ENCODE results near the gene PTDSS2. TPM values are rescaled to one million over a fixed set of nuclear protein-coding genes. Genes with fewer than 3 reads are reported as not detected.

Gene PTDSS2
- total RNA-seq, 2 donors from 2014 or later = 55.2 to 56.1 TPM

- Histone ChIP-seq H3K27ac (ENCODE audit: low read depth, low read length) (no peak overlapping the region), H3K9me3 (ENCODE audit: control insufficient read depth, low read length) (no peaks in the 10 kb centered on the region), H3K4me1 (ENCODE audit: control insufficient read depth, insufficient read depth, low read length) (peaks cover 4% of the 10 kb centered on the region), H3K27me3 (ENCODE audit: control insufficient read depth, insufficient read depth, low read length, poor library complexity, severe bottlenecking) (no peaks in the 10 kb centered on the region), H3K36me3 (ENCODE audit: control insufficient read depth, insufficient read depth, low read length) (peaks cover 31% of the 10 kb centered on the region), H3K9ac (ENCODE audit: extremely low read depth, low read length, poor library complexity, severe bottlenecking) (no peak overlapping the region), H3K4me3 (ENCODE audit: low read length) (no peak overlapping the region)
- H3K36me3 Mint-ChIP-seq (ENCODE audit: low read depth) = peaks cover 36% of the 10 kb centered on the region
- no peak overlapping the region for H3K27ac Mint-ChIP-seq
- H3K4me1 Mint-ChIP-seq = peaks cover 9% of the 10 kb centered on the region
- no peak for DNase-seq
- H3K4me3 Mint-ChIP-seq = no peak overlapping the region
- WGBS, 2 experiments (ENCODE audit: insufficient coverage in 1 of 2, insufficient read length in 1 of 2) = 93 to 94% methylated on average over 11 to 13 of the region's 13 CpGs
- no peaks in the 10 kb centered on the region for H3K9me3 Mint-ChIP-seq
- no peak for TF ChIP-seq CTCF (conservative IDR thresholded peaks at IDR 0.05)
- no peaks in the 10 kb centered on the region for H3K27me3 Mint-ChIP-seq (ENCODE audit: insufficient read depth)
These were observed 3.5 kb downstream of the PTDSS2 start for GRCh38 chr11:453564-453963.

GRCh38 chr11:454043-454442, 4.0 kb downstream of the PTDSS2 start:
- no peaks in the 10 kb centered on the region for H3K27me3 ChIP-seq (ENCODE audit: control insufficient read depth, insufficient read depth, low read length, poor library complexity, severe bottlenecking)
- no peak overlapping the region for H3K9ac ChIP-seq (ENCODE audit: extremely low read depth, low read length, poor library complexity, severe bottlenecking)
- WGBS, 2 experiments (ENCODE audit: insufficient coverage in 1 of 2, insufficient read length in 1 of 2) = 95 to 97% methylated on average over 7 to 9 of the region's 9 CpGs
- Mint-ChIP-seq H3K27ac (no peak overlapping the region), H3K36me3 (ENCODE audit: low read depth) (peaks cover 36% of the 10 kb centered on the region), H3K9me3 (no peaks in the 10 kb centered on the region), H3K4me3 (no peak overlapping the region), H3K27me3 (ENCODE audit: insufficient read depth) (no peaks in the 10 kb centered on the region), H3K4me1 (peaks cover 7% of the 10 kb centered on the region)
- DNase-seq = no peak
- no peak overlapping the region for H3K27ac ChIP-seq (ENCODE audit: low read depth, low read length)
- H3K4me1 ChIP-seq (ENCODE audit: control insufficient read depth, insufficient read depth, low read length) = peaks cover 4% of the 10 kb centered on the region
- peaks cover 35% of the 10 kb centered on the region for H3K36me3 ChIP-seq (ENCODE audit: control insufficient read depth, insufficient read depth, low read length)
- no peak for TF ChIP-seq CTCF (conservative IDR thresholded peaks at IDR 0.05)
- no peak overlapping the region for H3K4me3 ChIP-seq (ENCODE audit: low read length)
- H3K9me3 ChIP-seq (ENCODE audit: control insufficient read depth, low read length) = no peaks in the 10 kb centered on the region

- H3K9ac ChIP-seq (ENCODE audit: extremely low read depth, low read length, poor library complexity, severe bottlenecking) = no peak overlapping the region
- no peaks in the 10 kb centered on the region for H3K27me3 ChIP-seq (ENCODE audit: control insufficient read depth, insufficient read depth, low read length, poor library complexity, severe bottlenecking)
- H3K36me3 ChIP-seq (ENCODE audit: control insufficient read depth, insufficient read depth, low read length) = peaks cover 44% of the 10 kb centered on the region
- 79 to 81% methylated on average over 12 to 14 of the region's 14 CpGs for WGBS, 2 experiments (ENCODE audit: insufficient coverage in 1 of 2, insufficient read length in 1 of 2)
- peaks cover 4% of the 10 kb centered on the region for H3K4me1 ChIP-seq (ENCODE audit: control insufficient read depth, insufficient read depth, low read length)
- DNase-seq = no peak
- H3K27ac ChIP-seq (ENCODE audit: low read depth, low read length) = no peak overlapping the region
- Mint-ChIP-seq H3K36me3 (ENCODE audit: low read depth) (peaks cover 36% of the 10 kb centered on the region), H3K4me3 (no peak overlapping the region), H3K9me3 (no peaks in the 10 kb centered on the region), H3K4me1 (peaks cover 7% of the 10 kb centered on the region), H3K27ac (peak overlapping the region; percentile 44), H3K27me3 (ENCODE audit: insufficient read depth) (no peaks in the 10 kb centered on the region)
- H3K4me3 ChIP-seq (ENCODE audit: low read length) = no peak overlapping the region
- no peaks in the 10 kb centered on the region for H3K9me3 ChIP-seq (ENCODE audit: control insufficient read depth, low read length)
- no peak for TF ChIP-seq CTCF (conservative IDR thresholded peaks at IDR 0.05)
These were observed 4.9 kb downstream of the PTDSS2 start for GRCh38 chr11:454801-455565.

All from endodermal cell (in vitro differentiated cells).